Measurements from ENCODE around the gene FHOD3. TPM values are rescaled to one million over a fixed set of nuclear protein-coding genes. Genes with fewer than 3 reads are reported as not detected.

FHOD3 gene
- total and polyA plus RNA-seq, 2 donors (not counting 1 experiment from before 2014, with no cell fraction given): not detected

DNA sequence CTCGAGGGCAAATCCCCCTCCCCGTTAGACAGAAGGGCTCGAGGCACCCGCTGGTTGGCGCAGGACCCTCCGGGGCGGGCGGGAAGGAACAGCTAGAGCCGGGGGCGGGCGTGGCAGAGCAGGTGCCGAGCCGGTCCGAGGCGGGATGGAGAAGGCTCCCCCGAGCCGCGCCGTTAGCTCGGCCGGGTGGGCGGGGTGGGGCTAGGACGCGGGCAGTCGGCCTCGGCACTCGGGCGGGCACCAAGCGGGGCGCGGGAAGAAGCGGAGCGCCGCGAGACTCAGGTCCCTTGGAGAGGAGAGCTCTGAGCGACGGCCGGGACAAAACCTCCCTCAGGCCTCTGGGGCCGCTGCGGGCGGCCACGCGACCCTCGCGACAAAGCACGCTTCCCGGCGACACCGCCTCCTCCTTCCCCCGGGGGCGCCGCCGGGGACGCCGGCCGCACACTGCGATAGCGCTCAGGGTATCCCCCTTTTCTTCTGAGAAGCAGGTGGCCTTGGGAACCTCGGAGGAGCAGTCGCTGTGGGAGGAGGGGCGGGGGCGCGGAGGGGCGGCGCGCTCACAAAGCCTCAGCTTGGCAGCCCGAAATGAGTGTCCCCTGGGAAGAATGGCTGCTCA lies 721 bp downstream of the FHOD3 start:
- Mint-ChIP-seq H3K4me1 (peaks cover 5% of the 10 kb centered on the region), H3K27me3 (peaks cover 34% of the 10 kb centered on the region), H3K27ac (no peak overlapping the region), H3K4me3 (peak overlapping the region; percentile 51), H3K9me3 (ENCODE audit: insufficient read depth) (no peaks in the 10 kb centered on the region)
- H3K4me2 ChIP-seq (replicated peaks; ENCODE audit: low read depth, low read length, poor library complexity, severe bottlenecking): peak overlapping the region; percentile 97
- peaks cover 0 to 1% (median 0%) of the 10 kb centered on the region in 3 donors for H3K9me3 ChIP-seq (ENCODE audit: control extremely low read depth in 1 of 3, control insufficient read depth in 2 of 3, insufficient read depth in 1 of 3, low read length in 2 of 3)
- ChIA-PET CTCF (no interaction called here), POLR2A (no interaction called here)
- H3K9ac ChIP-seq (ENCODE audit: low read length): peak overlapping the region; percentile 60
- no peak overlapping the region for H3K27ac ChIP-seq (ENCODE audit: low read length in 2 of 2)
- peaks cover 0 to 65% (median 41%) of the 10 kb centered on the region in 4 experiments for H3K27me3 ChIP-seq (replicated peaks in 1 of 4; ENCODE audit: control extremely low read depth in 1 of 4, control insufficient read depth in 3 of 4, insufficient read depth in 4 of 4, low read length in 3 of 4)
- H4K20me1 ChIP-seq (ENCODE audit: control insufficient read depth, insufficient read depth, low read length, poor library complexity, severe bottlenecking): no peaks in the 10 kb centered on the region
- peaks cover 8 to 12% of the 10 kb centered on the region in 2 donors for H3K4me1 ChIP-seq (ENCODE audit: control insufficient read depth in 2 of 2, insufficient read depth in 2 of 2, low read length in 2 of 2)
- H3K4me3 ChIP-seq (ENCODE audit: control extremely low read depth in 1 of 5, extremely low read depth in 1 of 5, insufficient read depth in 1 of 5, low read depth in 2 of 5, low read length in 4 of 5): peak overlapping the region in 3 of 5 experiments; percentile 49 to 63 (median 56)
- intact Hi-C loops (cut with micrococcal nuclease): no loop called here
- ATAC-seq (ENCODE audit: low read depth) (peak; percentile 36), DNase-seq (peak; percentile 20)
- TF ChIP-seq EZH2 (IDR thresholded peaks at IDR 0.05; ENCODE audit: borderline replicate concordance, insufficient read depth, low read depth, low read length, poor library complexity, severe bottlenecking) (no peak), CTCF (IDR thresholded peaks at IDR 0.05) (no peak)
- under 1% methylated on average over 48 of the region's 67 CpGs for WGBS (ENCODE audit: insufficient coverage)
- no peaks in the 10 kb centered on the region for H3K79me2 ChIP-seq (ENCODE audit: control insufficient read depth, insufficient read depth, low read length)
- H2AFZ ChIP-seq (ENCODE audit: insufficient read depth, low read depth, low read length, poor library complexity, severe bottlenecking): peak overlapping the region; percentile 66
- no peaks in the 10 kb centered on the region for H3K36me3 ChIP-seq (replicated peaks in 1 of 2; ENCODE audit: control extremely low read depth in 1 of 2, control insufficient read depth in 1 of 2, extremely low read depth in 1 of 2, insufficient read depth in 2 of 2, low read length in 1 of 2)

- H3K4me1 Mint-ChIP-seq: peaks cover 5% of the 10 kb centered on the region
- Histone ChIP-seq H3K9me3 (ENCODE audit: control extremely low read depth in 1 of 3, control insufficient read depth in 2 of 3, insufficient read depth in 1 of 3, low read length in 2 of 3) (peaks cover 0 to under 1% (median 0%) of the 10 kb centered on the region in 3 donors), H3K27ac (ENCODE audit: low read length in 2 of 2) (no peak overlapping the region), H3K36me3 (replicated peaks in 1 of 2; ENCODE audit: control extremely low read depth in 1 of 2, control insufficient read depth in 1 of 2, extremely low read depth in 1 of 2, insufficient read depth in 2 of 2, low read length in 1 of 2) (no peaks in the 10 kb centered on the region), H3K4me2 (replicated peaks; ENCODE audit: low read depth, low read length, poor library complexity, severe bottlenecking) (no peak overlapping the region), H4K20me1 (ENCODE audit: control insufficient read depth, insufficient read depth, low read length, poor library complexity, severe bottlenecking) (no peaks in the 10 kb centered on the region), H3K27me3 (replicated peaks in 1 of 4; ENCODE audit: control extremely low read depth in 1 of 4, control insufficient read depth in 3 of 4, insufficient read depth in 4 of 4, low read length in 3 of 4) (peaks cover 0 to 71% (median 42%) of the 10 kb centered on the region in 4 experiments), H3K4me3 (ENCODE audit: control extremely low read depth in 1 of 5, extremely low read depth in 1 of 5, insufficient read depth in 1 of 5, low read depth in 2 of 5, low read length in 4 of 5) (no peak overlapping the region), H3K79me2 (ENCODE audit: control insufficient read depth, insufficient read depth, low read length) (no peaks in the 10 kb centered on the region), H3K4me1 (ENCODE audit: control insufficient read depth in 2 of 2, insufficient read depth in 2 of 2, low read length in 2 of 2) (peaks cover 8 to 12% of the 10 kb centered on the region in 2 donors), H3K9ac (ENCODE audit: low read length) (no peak overlapping the region), H2AFZ (ENCODE audit: insufficient read depth, low read depth, low read length, poor library complexity, severe bottlenecking) (no peak overlapping the region)
- H3K27ac Mint-ChIP-seq: no peak overlapping the region
- no peaks in the 10 kb centered on the region for H3K9me3 Mint-ChIP-seq (ENCODE audit: insufficient read depth)
- peaks cover 41% of the 10 kb centered on the region for H3K27me3 Mint-ChIP-seq
- WGBS (ENCODE audit: insufficient coverage): no CpG with 5 or more reads among the region's 6 CpGs
- DNase-seq (no peak), ATAC-seq (ENCODE audit: low read depth) (no peak)
- ChIA-PET CTCF (no interaction called here), POLR2A (no interaction called here)
- TF ChIP-seq EZH2 (IDR thresholded peaks at IDR 0.05; ENCODE audit: borderline replicate concordance, insufficient read depth, low read depth, low read length, poor library complexity, severe bottlenecking) (no peak), CTCF (IDR thresholded peaks at IDR 0.05) (no peak)
- peak overlapping the region; percentile 52 for H3K4me3 Mint-ChIP-seq
- intact Hi-C loops (cut with micrococcal nuclease): no loop called here
Measured at GRCh38 chr18:36299015-36299414, 1.5 kb downstream of the FHOD3 start.

Data from B cell (primary cell).